Effector memory CD4-positive, alpha-beta T cell (primary cell): ENCODE data around the gene CUL9.

Source experiments
- DNase-seq, 3 donors: peaks; one replicate each; pipeline ENCODE4 v3.0.0-alpha.2; 2020
- H3K27ac ChIP-seq: 2 replicates; pipeline ENCODE4 v1.7.0; 2013; ENCODE audit warnings: mild to moderate bottlenecking, low read length, moderate library complexity; ENCODE audit not compliant: insufficient read depth, poor library complexity, severe bottlenecking
- H3K27me3 ChIP-seq: replicated peaks from 2 replicates; pipeline ENCODE4 v1.7.0; 2013; ENCODE audit warnings: mild to moderate bottlenecking, low read length; ENCODE audit not compliant: insufficient read depth, control insufficient read depth, poor library complexity, severe bottlenecking
- H3K36me3 ChIP-seq: 2 replicates; pipeline ENCODE4 v1.7.0; 2013; ENCODE audit warnings: mild to moderate bottlenecking, low read length, moderate library complexity; ENCODE audit not compliant: control insufficient read depth, insufficient read depth
- H3K4me1 ChIP-seq: 2 replicates; pipeline ENCODE4 v1.7.0; 2013; ENCODE audit warnings: low read length, mild to moderate bottlenecking; ENCODE audit not compliant: control insufficient read depth, insufficient read depth, poor library complexity, severe bottlenecking
- H3K4me3 ChIP-seq: 2 replicates; pipeline ENCODE4 v1.7.0; 2013; ENCODE audit warnings: low read length, low read depth, mild to moderate bottlenecking; ENCODE audit not compliant: insufficient read depth, poor library complexity, severe bottlenecking
- H3K9me3 ChIP-seq: 2 replicates; pipeline ENCODE4 v1.7.0; 2013; ENCODE audit warnings: mild to moderate bottlenecking, low read length, moderate library complexity; ENCODE audit not compliant: control insufficient read depth

The CUL9 gene

DNA sequence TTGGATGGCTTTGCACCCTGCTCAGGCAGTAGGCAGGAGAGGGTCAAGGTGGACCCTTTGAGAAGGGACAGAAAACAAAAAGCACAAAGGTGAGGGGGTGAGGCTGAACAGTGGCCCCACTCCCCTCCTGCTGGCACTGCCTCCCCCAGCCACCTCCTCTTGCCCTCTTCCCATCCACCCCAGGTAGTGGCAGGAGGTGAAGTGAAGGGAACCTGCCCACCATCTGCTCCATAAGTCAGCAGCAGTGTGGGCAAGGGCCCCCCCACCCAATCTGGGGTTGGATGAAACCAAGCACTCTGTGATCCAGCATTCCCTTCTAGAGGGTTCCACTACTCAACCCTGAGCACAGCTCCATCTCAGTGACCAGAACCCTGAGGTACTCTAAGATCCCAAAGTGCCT is 89.9 kb downstream of the CUL9 start:
- Histone ChIP-seq H3K27me3 (peaks cover 7% of the 10 kb centered on the region), H3K36me3 (no peaks in the 10 kb centered on the region), H3K4me3 (no peak overlapping the region), H3K9me3 (no peaks in the 10 kb centered on the region), H3K27ac (no peak overlapping the region), H3K4me1 (peaks cover 28% of the 10 kb centered on the region)
- DNase-seq = no peak

DNA sequence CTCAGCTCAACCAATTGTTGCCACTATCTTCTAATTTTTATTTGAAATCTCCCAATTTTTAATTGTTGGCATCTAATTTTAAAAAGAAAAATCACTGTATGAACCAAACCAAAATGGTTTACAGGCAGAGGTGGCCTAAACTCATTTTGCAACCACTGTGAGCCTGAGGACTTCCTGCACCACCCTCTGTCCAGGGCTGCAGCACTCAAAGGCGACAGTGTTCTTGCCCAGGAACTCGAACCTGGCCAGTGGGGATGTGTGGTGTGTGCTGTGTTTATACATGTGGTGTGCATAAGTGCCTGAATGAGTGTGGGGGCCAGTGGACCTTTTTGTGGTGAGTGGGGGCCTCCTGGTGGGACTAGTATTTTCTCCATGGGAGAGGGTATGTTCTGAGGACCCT is 91.7 kb downstream of the CUL9 start:
- no peak overlapping the region for H3K27ac ChIP-seq
- H3K4me1 ChIP-seq = peaks cover 28% of the 10 kb centered on the region
- no peak for DNase-seq
- H3K9me3 ChIP-seq = no peaks in the 10 kb centered on the region
- no peaks in the 10 kb centered on the region for H3K36me3 ChIP-seq
- no peak overlapping the region for H3K4me3 ChIP-seq
- H3K27me3 ChIP-seq = peaks cover 7% of the 10 kb centered on the region
